LNCAP (cell line): Measurements from ENCODE around the gene LIMCH1.

Source experiments
- CTCF ChIP-seq: fragments of 450-650 bp; IDR thresholded peaks from 2 replicates; pipeline ENCODE4 v1.5.1; 2017; ENCODE audit warnings: mild to moderate bottlenecking

The LIMCH1 gene

GRCh38 chr4:41709844-41710481 is 172.0 kb downstream of the LIMCH1 start:
- TF ChIP-seq CTCF, result no peak

DNA sequence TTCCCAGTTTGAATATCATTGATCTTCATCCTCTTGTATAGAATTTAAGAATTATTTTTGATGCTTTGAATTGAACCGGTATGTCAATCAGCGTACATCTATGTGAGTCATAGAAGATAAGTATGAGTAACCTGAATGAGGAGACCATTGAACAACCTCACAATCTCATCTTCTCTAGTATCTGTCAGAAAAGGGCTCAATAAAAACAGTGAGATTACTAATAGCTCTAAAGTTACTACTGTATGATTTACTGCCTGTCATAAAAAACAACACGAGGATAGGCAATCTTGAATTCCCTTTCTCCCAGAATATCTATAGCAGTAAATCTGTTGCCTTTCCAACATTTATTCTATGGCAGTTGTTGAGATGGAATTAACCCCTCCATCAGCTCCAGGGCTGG is 174.5 kb downstream of the LIMCH1 start:
- TF ChIP-seq CTCF, result no peak

DNA sequence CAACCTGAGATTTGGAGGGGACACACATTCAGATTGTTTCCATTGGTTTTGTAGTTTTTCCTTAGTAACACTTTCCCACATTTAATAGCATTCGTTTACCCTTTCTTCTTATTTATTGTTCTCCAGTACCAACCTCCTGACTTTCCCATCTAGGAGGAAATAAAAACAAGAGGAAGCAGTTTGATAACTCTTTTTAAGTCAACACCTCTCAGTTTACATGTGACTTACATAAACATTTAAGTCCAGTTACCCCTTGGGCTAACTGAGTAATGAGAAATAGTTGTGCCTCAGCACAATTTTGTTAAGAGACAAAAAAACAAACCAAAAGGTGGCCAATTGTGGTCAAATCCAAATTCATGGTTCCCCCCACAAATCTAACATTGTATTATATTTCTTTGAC is 175.8 kb downstream of the LIMCH1 start:
- no peak for TF ChIP-seq CTCF

DNA sequence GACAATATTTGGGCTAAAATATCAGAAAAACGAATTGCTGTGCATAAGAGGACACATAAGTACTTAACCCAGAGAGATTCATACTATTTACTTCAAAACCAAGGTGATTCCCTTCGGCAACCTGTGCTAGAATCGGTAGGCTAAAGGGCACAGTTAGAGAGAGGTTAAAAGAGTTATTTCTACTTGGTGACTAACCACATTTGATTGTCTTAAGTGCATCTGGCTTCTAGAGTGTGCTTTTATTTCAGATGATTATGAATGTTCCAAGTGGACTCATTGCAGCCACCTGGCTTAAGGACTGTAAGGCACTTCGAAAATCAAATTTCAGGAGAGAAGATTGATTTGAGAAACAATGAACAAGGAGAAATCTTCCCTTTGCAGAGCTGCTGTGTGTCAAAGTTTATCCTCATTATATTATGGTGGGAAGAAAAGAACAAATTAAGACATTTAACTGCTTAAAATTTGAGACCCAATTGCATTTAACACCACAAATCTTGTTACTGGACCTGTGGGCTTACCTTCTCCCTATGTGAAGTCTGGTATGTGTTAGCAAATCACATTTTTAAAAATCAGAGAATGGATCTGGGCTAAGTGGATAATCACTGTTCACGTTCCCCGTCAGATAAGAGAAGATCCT is 176.5 kb downstream of the LIMCH1 start:
- TF ChIP-seq CTCF, result no peak

- TF ChIP-seq CTCF, result no peak
These were observed 177.2 kb downstream of the LIMCH1 start for GRCh38 chr4:41715155-41715554.

DNA sequence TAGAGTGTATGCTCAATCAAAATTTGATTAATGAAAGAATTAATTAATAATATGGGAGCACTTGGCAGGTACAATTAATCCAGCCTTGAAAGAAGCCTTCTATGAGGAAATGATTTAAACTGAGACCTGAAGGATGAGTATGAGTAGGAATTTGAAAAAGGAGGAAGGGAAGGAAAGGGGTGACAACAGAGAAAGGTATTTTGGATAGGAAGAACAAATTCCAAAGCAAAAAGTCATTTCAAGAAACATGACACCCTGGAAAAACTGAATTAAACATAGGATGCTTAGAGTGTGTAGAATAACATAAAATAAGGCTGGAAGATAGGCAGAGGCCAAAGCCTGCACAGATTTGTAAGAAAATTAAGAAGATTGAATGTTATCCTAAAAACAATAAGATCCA is 180.9 kb downstream of the LIMCH1 start:
- no peak for TF ChIP-seq CTCF

DNA sequence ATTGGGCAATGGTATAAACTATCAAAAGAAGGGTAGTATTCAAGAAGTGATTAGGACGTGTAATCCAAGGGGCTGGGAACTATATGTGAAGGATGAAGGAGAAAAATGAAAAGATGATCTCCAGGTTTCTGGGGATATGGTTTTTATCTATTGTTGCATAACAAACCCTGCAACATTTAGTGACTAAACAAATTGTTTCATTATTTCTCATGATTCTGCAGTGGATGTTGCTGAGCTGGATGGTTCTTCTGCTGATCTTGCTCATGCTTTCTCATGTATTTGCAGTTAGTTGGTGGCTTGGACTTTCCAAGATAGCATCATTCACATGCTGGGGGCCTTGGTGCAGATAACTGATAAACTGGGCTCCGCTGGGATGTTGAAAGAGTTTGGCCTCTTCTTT is 181.5 kb downstream of the LIMCH1 start:
- TF ChIP-seq CTCF, result no peak
